Gastroesophageal sphincter (tissue), 4 donors: ENCODE measurements around the gene KIF26B. TPM values are rescaled to one million over a fixed set of nuclear protein-coding genes. Genes with fewer than 3 reads are reported as not detected.

Experiments used
- ATAC-seq: fragments of 150-250 bp; one replicate; pipeline ENCODE4 v1.9.1; 2016; ENCODE audit warnings: mild to moderate bottlenecking, moderate library complexity
- H3K27ac ChIP-seq, 4 donors: fragments of 200-600 bp; sonication (generic) in 3 of 4; 1 replicate in 3 of 4; 2 replicates in 1 of 4; pipeline ENCODE4 v1.5.1; 2016 to 2019
- H3K27me3 ChIP-seq: fragments of 200-600 bp; sonication (generic); one replicate; pipeline ENCODE4 v1.5.1; 2019
- H3K36me3 ChIP-seq, 2 donors: fragments of 200-600 bp; sonication (generic); one replicate each; pipeline ENCODE4 v1.5.1; 2019; ENCODE audit warnings: control low read depth in 1 of 2
- H3K4me1 ChIP-seq, 3 donors: fragments of 200-600 bp; sonication (generic); 1 replicate in 2 of 3; 2 replicates in 1 of 3; pipeline ENCODE4 v1.5.1; 2016 to 2019; ENCODE audit warnings: control low read depth in 2 of 3
- H3K4me3 ChIP-seq, 2 donors: fragments of 200-600 bp; sonication (generic); one replicate each; pipeline ENCODE4 v1.5.1; 2019; ENCODE audit warnings: mild to moderate bottlenecking in 1 of 2, moderate library complexity in 1 of 2
- H3K9me3 ChIP-seq, 3 donors: fragments of 200-600 bp; sonication (generic); one replicate each; pipeline ENCODE4 v1.5.1; 2017 to 2019; ENCODE audit warnings: control low read depth in 2 of 3
- CTCF ChIP-seq, 4 experiments: fragments of 200-600 bp in 2 of 4; fragments of 450-650 bp in 2 of 4; sonication (generic) in 1 of 4; IDR thresholded peaks; one replicate each; pipeline ENCODE4 v1.5.1; 2017 to 2019; ENCODE audit warnings: antibody characterized with exemption in 4 of 4, mild to moderate bottlenecking in 2 of 4, moderate library complexity in 2 of 4
- EP300 ChIP-seq: sonication (generic); formaldehyde crosslinking; IDR thresholded peaks from one replicate; pipeline ENCODE4 v1.6.1; 2017; ENCODE audit warnings: antibody characterized with exemption, mild to moderate bottlenecking
- POLR2A ChIP-seq, 2 donors: fragments of 450-650 bp; IDR thresholded peaks; one replicate each; pipeline ENCODE4 v1.6.1; 2017; ENCODE audit warnings: antibody characterized with exemption in 2 of 2, mild to moderate bottlenecking in 2 of 2, moderate library complexity in 1 of 2
- POLR2AphosphoS5 ChIP-seq: sonication (generic); formaldehyde crosslinking; IDR thresholded peaks from one replicate; pipeline ENCODE4 v1.6.1; 2017; ENCODE audit warnings: antibody characterized with exemption
- WGBS, 2 donors: methylation state at CpG; one replicate each; pipeline ENCODE4 v1.1.5; 2018; ENCODE audit warnings: low coverage in 1 of 2; 5-methylcytosine and 5-hydroxymethylcytosine counted together
- total RNA-seq, 4 donors: library from RNA; depleted of rRNA; stranded (reverse); fragments of >200 nt; gene quantifications; one replicate each; pipeline ENCODE4 v1.1.0, GENCODE V29; 2016

The KIF26B gene
- total RNA-seq, 4 donors from 2014 or later = 0.62 to 1.9 (median 0.97) TPM

- WGBS, 2 donors = 86 to 92% methylated on average over 5 of the region's 5 CpGs
- TF ChIP-seq POLR2A (IDR thresholded peaks at IDR 0.05) = no peak
- no peak for TF ChIP-seq POLR2AphosphoS5
- no peak for TF ChIP-seq CTCF (IDR thresholded peaks at IDR 0.05)
- TF ChIP-seq EP300 = no peak
- no peak overlapping the region for H3K4me3 ChIP-seq
- no peak for ATAC-seq
- H3K27ac ChIP-seq = no peak overlapping the region
- H3K36me3 ChIP-seq = no peaks in the 10 kb centered on the region
- peaks cover 0 to 11% (median 9%) of the 10 kb centered on the region in 3 donors for H3K4me1 ChIP-seq
- no peaks in the 10 kb centered on the region for H3K27me3 ChIP-seq
- no peaks in the 10 kb centered on the region for H3K9me3 ChIP-seq
Observed at GRCh38 chr1:245678860-245679411, 524.2 kb downstream of the KIF26B start.

- H3K27ac ChIP-seq = no peak overlapping the region
- no peaks in the 10 kb centered on the region for H3K9me3 ChIP-seq
- TF ChIP-seq CTCF (IDR thresholded peaks at IDR 0.05) (no peak), POLR2A (IDR thresholded peaks at IDR 0.05) (no peak), EP300 (no peak), POLR2AphosphoS5 (no peak)
- H3K4me3 ChIP-seq = no peak overlapping the region
- H3K4me1 ChIP-seq = peaks cover 0 to 16% (median 9%) of the 10 kb centered on the region in 3 donors
- 84 to 88% methylated on average over 12 to 22 of the region's 24 CpGs for WGBS, 2 donors
- no peak for ATAC-seq
- no peaks in the 10 kb centered on the region for H3K27me3 ChIP-seq
- no peaks in the 10 kb centered on the region for H3K36me3 ChIP-seq
Observed at GRCh38 chr1:245679821-245680780, 525.3 kb downstream of the KIF26B start.

GRCh38 chr1:245682638-245683628 is 528.1 kb downstream of the KIF26B start:
- no peaks in the 10 kb centered on the region for H3K27me3 ChIP-seq
- no peaks in the 10 kb centered on the region for H3K36me3 ChIP-seq
- H3K4me3 ChIP-seq = no peak overlapping the region
- no peaks in the 10 kb centered on the region for H3K9me3 ChIP-seq
- H3K4me1 ChIP-seq = peaks cover 0 to 16% (median 9%) of the 10 kb centered on the region in 3 donors
- ATAC-seq = no peak
- WGBS, 2 donors = 41 to 57% methylated on average over 10 to 17 of the region's 21 CpGs
- TF ChIP-seq POLR2AphosphoS5 = peak; percentile 15
- TF ChIP-seq POLR2A (IDR thresholded peaks at IDR 0.05) = no peak
- H3K27ac ChIP-seq = no peak overlapping the region

- H3K27me3 ChIP-seq = no peaks in the 10 kb centered on the region
- H3K4me3 ChIP-seq = no peak overlapping the region
- ATAC-seq = no peak
- H3K36me3 ChIP-seq = no peaks in the 10 kb centered on the region
- no peaks in the 10 kb centered on the region for H3K9me3 ChIP-seq
- peaks cover 0 to 16% (median 9%) of the 10 kb centered on the region in 3 donors for H3K4me1 ChIP-seq
- H3K27ac ChIP-seq = no peak overlapping the region
- TF ChIP-seq POLR2A (IDR thresholded peaks at IDR 0.05) (no peak), EP300 (no peak), POLR2AphosphoS5 (no peak), CTCF (IDR thresholded peaks at IDR 0.05) (no peak)
- 35 to 41% methylated on average over 6 to 7 of the region's 9 CpGs for WGBS, 2 donors
Observed at GRCh38 chr1:245683676-245684075, 528.9 kb downstream of the KIF26B start.

GRCh38 chr1:245684166-245684565 is 529.4 kb downstream of the KIF26B start:
- Histone ChIP-seq H3K27me3 (no peaks in the 10 kb centered on the region), H3K36me3 (no peaks in the 10 kb centered on the region), H3K27ac (no peak overlapping the region), H3K9me3 (no peaks in the 10 kb centered on the region), H3K4me1 (peaks cover 0 to 16% (median 9%) of the 10 kb centered on the region in 3 donors), H3K4me3 (no peak overlapping the region)
- no peak for ATAC-seq
- 100% methylated on average over 5 of the region's 19 CpGs; no CpG with 5 or more reads in 1 of the 2 donors for WGBS, 2 donors
- TF ChIP-seq POLR2AphosphoS5 = no peak
- no peak for TF ChIP-seq POLR2A (IDR thresholded peaks at IDR 0.05)
- TF ChIP-seq EP300 = no peak
- no peak for TF ChIP-seq CTCF (IDR thresholded peaks at IDR 0.05)
